ENCODE results near the gene DDX17. TPM values are rescaled to one million over a fixed set of nuclear protein-coding genes. Genes with fewer than 3 reads are reported as not detected.

DDX17 gene
- total and polyA plus RNA-seq, 10 of the 15 experiments (the other 5 are each of a cell fraction or from before 2014, with no cell fraction given), result 25.2 to 778 (median 266) TPM

- SMC1A ChIA-PET (ENCODE audit: uncharacterized antibody, unreplicated experiment), result no interaction called here
- no peak overlapping the region for H3K4me2 ChIP-seq (ENCODE audit: control insufficient read depth, insufficient read depth)
- H4K20me1 ChIP-seq (ENCODE audit: control insufficient read depth, insufficient read depth), result no peaks in the 10 kb centered on the region
- CTCF ChIA-PET, result no interaction called here
- DNase-seq (ENCODE audit: low read depth, low spot score) (no peak), ATAC-seq (no peak), FAIRE-seq (no peak)
- H3K79me2 ChIP-seq (ENCODE audit: control insufficient read depth, insufficient read depth, low read length), result no peaks in the 10 kb centered on the region
- no peaks in the 10 kb centered on the region for H3K4me1 ChIP-seq (ENCODE audit: control insufficient read depth, insufficient read depth, low read length)
- no peak overlapping the region for H3K27ac ChIP-seq (ENCODE audit: control insufficient read depth, insufficient read depth)
- no TSS peak for BruUV-seq (replicated peaks)
- RAD21 ChIA-PET (ENCODE audit: unreplicated experiment), result no interaction called here
- TF ChIP-seq BHLHE40 (IDR thresholded peaks at IDR 0.05; ENCODE audit: borderline replicate concordance in 1 of 2, low read depth in 2 of 2, low read length in 1 of 2) (no peak), NFIC (IDR thresholded peaks at IDR 0.05; ENCODE audit: low read depth, low read length) (no peak), SREBF1 (IDR thresholded peaks at IDR 0.05; ENCODE audit: low read length) (no peak), HDAC6 (IDR thresholded peaks at IDR 0.05; ENCODE audit: unreplicated experiment) (no peak), NR2C1 (IDR thresholded peaks at IDR 0.05) (no peak)
- POLR2A ChIA-PET, result interaction anchor here (0.5 kb wide), 1 partner anchor 77 kb away, joined by 5 read pairs; no protein-coding TSS in a partner anchor
- no peak overlapping the region for H2AFZ ChIP-seq (ENCODE audit: control insufficient read depth, low read depth, low read length)
- in situ Hi-C loops (cut with MboI), result no loop called here
- H3K9me3 ChIP-seq (replicated peaks; ENCODE audit: control insufficient read depth, insufficient read depth, low read length), result no peaks in the 10 kb centered on the region
- H3K36me3 ChIP-seq (ENCODE audit: control insufficient read depth in 2 of 2, insufficient read depth in 2 of 2, low read length in 1 of 2), result peaks cover 0 to 4% of the 10 kb centered on the region in 2 experiments; a peak in 1 of 4 replicates
- no peaks in the 10 kb centered on the region; a peak in 1 of 4 replicates for H3K27me3 ChIP-seq (replicated peaks in 1 of 2; ENCODE audit: control insufficient read depth in 2 of 2, insufficient read depth in 2 of 2, low read length in 1 of 2)
- WGBS (ENCODE audit: insufficient coverage, insufficient replicate concordance, low lambda C conversion rate, missing lambda C conversion rate), result 54% methylated on average over 10 of the region's 10 CpGs
- intact Hi-C loops (cut with micrococcal nuclease; ENCODE audit: unreplicated experiment), result no loop called here
- no peak overlapping the region for H3K9ac ChIP-seq (ENCODE audit: control insufficient read depth, insufficient read depth, low read length)
- H3K4me3 ChIP-seq, result no peak overlapping the region
Measured at GRCh38 chr22:38474003-38474607, 32.0 kb downstream of the DDX17 start.

DNA sequence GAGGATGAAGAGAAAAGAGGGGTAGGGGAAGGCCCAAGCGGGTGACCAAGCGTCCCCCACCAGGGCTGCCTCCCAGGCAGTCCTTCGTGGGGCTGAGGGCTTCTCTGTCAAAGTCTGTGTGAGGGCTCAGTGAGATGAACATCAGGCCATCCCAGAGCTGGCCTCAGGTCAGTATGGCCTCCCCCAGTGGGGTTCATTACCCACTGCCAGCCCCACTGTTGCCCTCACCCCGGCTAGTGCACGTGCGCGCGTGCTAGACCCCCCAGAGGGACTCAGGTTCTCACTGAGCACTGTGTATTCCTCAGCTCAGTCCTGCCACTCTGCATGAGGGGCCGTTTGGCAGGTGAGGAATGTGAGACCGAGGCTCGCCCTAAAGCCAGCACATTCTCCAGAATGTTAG, 34.9 kb downstream of the DDX17 start:
- Histone ChIP-seq H3K4me3 (no peak overlapping the region), H3K27me3 (replicated peaks in 1 of 2; ENCODE audit: control insufficient read depth in 2 of 2, insufficient read depth in 2 of 2, low read length in 1 of 2) (peaks cover 0 to 5% of the 10 kb centered on the region in 2 experiments; a peak in 2 of 4 replicates), H4K20me1 (ENCODE audit: control insufficient read depth, insufficient read depth) (no peaks in the 10 kb centered on the region), H3K9ac (ENCODE audit: control insufficient read depth, insufficient read depth, low read length) (no peak overlapping the region), H3K9me3 (replicated peaks; ENCODE audit: control insufficient read depth, insufficient read depth, low read length) (no peaks in the 10 kb centered on the region), H3K4me2 (ENCODE audit: control insufficient read depth, insufficient read depth) (no peak overlapping the region), H3K4me1 (ENCODE audit: control insufficient read depth, insufficient read depth, low read length) (no peaks in the 10 kb centered on the region), H3K27ac (ENCODE audit: control insufficient read depth, insufficient read depth) (no peak overlapping the region), H2AFZ (ENCODE audit: control insufficient read depth, low read depth, low read length) (no peak overlapping the region), H3K36me3 (ENCODE audit: control insufficient read depth in 2 of 2, insufficient read depth in 2 of 2, low read length in 1 of 2) (no peaks in the 10 kb centered on the region), H3K79me2 (ENCODE audit: control insufficient read depth, insufficient read depth, low read length) (no peaks in the 10 kb centered on the region)
- BruUV-seq (replicated peaks), result no TSS peak
- no peak for DNase-seq (ENCODE audit: low read depth, low spot score)
- WGBS (ENCODE audit: insufficient coverage, insufficient replicate concordance, low lambda C conversion rate, missing lambda C conversion rate), result 59% methylated on average over 11 of the region's 11 CpGs
- intact Hi-C loops (cut with micrococcal nuclease; ENCODE audit: unreplicated experiment), result no loop called here
- in situ Hi-C loops (cut with MboI), result no loop called here
- ChIA-PET CTCF (no interaction called here), SMC1A (ENCODE audit: uncharacterized antibody, unreplicated experiment) (no interaction called here), RAD21 (ENCODE audit: unreplicated experiment) (no interaction called here), POLR2A (no interaction called here)
- FAIRE-seq, result no peak
- no peak for TF ChIP-seq RFX5 (IDR thresholded peaks at IDR 0.05; ENCODE audit: low read depth, low read length)
- no peak for TF ChIP-seq PAX5 (IDR thresholded peaks at IDR 0.05; ENCODE audit: borderline replicate concordance, low read depth, low read length)
- TF ChIP-seq TCF3 (IDR thresholded peaks at IDR 0.05; ENCODE audit: borderline replicate concordance, insufficient read depth, low read depth, low read length), result no peak
- TF ChIP-seq PML (IDR thresholded peaks at IDR 0.05; ENCODE audit: low read length), result no peak
- TF ChIP-seq ATF7 (IDR thresholded peaks at IDR 0.05; ENCODE audit: low read depth), result no peak
- no peak for TF ChIP-seq SKIL (IDR thresholded peaks at IDR 0.05; ENCODE audit: low read depth, poor library complexity, severe bottlenecking)
- TF ChIP-seq JUND (IDR thresholded peaks at IDR 0.05; ENCODE audit: low read depth, low read length), result no peak
- ATAC-seq, result no peak
